HT-29 (cell line): Measurements from ENCODE around the gene DAD1. TPM values are rescaled to one million over a fixed set of nuclear protein-coding genes. Genes with fewer than 3 reads are reported as not detected.

Experiments used
- DNase-seq: peaks from one replicate; pipeline ENCODE4 v3.0.0-alpha.2; 2015; ENCODE audit warnings: low spot score
- total RNA-seq: library from RNA; depleted of rRNA; stranded (reverse); fragments of >200 nt; shearing (Covaris generic); gene quantifications from 2 replicates; pipeline ENCODE4 v1.2.3, GENCODE V29; 2014

The DAD1 gene
- total RNA-seq, 1 experiment from 2014 or later = 111 TPM

DNA sequence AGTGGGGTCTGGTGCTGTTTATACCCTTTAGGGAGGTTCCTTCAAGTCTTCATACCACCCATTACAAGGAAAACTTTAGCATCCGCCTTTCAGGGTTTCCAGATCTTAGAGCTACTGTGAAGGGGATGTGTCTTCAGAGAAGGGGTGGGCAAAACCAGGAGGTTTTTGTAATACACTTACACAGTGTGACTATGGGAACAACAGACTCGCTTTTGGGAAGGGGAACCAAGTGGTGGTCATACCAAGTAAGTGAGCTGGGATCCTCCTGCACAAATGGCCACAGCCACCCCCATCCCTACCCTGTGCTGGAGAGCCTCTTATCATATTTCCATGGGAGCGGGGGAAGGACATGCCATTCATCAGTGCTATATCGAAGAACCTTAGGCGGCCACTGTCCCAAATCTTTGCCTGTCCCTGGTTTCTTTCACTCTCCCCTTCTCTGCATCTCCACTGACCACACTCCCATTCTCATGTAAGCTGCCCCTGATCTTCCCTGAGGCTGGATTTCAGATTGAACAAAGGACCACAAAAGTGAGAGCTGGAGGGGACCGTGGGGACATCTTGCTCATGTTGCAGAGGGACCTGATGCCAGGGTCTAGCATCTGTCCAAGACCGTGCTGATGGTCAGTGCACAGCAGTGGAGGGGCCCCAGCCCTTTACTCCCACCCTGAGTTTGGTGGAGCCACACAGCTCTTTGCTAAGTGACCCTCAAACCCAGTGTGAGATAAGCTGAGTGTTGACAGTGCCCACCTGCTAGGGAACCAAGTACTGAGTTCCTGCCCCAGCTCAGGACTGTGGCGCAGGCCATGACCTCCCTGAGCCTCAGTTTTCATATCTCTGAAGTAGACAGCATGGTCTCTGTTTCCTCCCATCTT, 51.4 kb downstream of the DAD1 start:
- DNase-seq = no peak

DNA sequence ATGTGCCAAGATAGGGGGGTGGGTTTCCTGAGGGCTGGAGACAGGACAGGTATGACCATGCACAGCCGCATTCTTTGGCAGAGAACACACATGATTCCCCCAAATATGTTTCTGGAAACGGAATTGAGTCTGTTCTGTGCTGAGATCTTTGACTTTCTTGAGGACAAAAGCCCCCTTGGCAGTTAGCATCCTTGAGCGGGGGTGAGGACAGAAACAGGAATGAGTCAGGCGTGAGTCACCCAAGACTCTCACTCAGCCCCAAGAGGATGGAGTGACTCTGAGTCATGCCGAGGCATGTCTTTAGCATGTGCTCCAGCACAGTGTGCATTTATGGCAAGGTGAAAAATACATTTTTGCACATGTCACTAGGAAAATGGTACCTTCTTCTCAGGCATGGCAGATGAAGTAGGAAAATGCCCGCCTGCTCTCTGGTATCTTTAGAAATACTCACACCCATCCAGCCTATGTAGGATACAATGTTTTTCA, 52.1 kb downstream of the DAD1 start:
- peak; percentile 32 for DNase-seq

DNA sequence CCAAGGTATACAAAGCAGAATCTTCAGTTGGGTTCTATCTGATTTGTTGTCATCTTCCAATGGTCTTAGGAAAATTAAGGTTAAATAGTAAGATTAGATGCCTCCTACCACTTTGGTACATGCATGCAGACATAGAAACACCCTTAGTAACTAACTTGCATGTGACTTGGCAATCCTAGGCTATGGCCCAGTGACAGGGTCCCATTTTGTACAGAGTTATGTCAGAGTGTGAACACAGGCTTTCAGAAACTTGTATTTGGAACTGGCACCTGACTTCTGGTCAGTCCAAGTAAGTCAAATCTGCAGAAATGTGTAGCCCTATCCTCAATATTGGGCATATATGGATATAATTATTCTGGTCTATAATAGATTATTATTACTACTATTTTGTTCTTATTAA, 53.1 kb downstream of the DAD1 start:
- DNase-seq = no peak

DNA sequence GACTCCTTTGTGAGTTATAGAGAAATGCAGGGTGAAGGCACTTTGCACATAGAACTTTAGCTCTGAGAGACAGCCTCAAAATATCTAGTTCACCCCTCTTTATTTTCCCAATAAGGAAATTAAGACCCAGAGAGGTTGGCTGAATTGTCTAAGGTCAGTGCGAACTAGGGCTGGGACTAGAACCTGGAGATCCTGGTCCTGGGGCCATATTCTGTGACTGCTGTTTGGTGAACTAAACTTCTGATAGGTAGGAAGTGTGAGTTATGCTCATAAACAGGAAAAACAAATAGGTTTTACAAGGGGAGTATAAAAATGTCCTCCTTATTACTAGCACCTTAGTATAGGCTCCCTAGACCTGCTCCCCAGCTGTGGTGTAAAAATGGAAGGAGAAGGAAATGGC, 53.9 kb downstream of the DAD1 start:
- DNase-seq = no peak

DNA sequence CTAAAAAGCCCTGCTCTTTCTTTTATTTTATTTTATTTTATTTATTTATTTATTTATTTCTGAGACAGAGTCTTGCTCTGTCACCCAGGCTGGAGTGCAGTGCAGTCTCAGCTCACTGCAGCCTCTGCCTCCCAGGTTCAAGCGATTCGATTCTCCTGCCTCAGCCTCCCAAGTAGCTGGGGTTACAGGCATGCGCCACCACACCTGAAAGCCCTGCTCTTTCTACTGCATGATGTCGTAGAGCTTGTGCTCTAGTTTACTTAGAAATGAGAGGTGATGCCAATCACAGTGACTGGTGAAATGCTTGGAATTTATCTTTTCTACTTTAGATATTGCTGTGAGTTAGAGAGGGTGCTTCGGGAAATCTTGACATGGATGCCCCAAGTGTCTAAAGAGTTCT, 54.5 kb downstream of the DAD1 start:
- no peak for DNase-seq

DNA sequence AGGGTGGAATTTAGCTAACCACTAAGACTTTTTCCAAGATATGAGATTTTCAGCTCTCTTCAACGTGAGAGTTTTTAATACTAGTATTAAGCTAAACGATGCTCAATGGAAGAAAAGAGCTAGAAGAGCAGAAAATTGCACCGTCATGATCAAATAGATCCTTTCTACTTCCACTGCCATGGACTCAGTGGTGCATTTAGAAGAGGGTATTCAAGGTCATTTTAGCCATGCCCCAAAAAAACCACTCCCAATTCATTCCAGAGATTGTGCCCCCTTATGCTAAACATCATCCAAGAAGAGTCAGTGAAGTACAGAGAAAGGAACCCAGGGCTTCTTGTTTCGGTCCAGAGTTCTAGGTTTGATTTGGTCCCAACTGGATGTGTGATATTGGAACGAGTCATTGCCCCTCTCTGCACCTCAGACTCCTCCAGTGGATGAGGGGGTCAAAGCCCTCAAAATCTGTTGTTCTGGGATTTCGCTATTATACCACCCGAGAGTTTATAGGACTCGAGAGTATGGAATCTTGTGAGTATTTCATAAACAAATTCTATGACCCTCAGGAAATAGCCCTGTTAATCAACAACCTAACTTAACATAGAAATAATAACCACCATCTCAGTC, 55.2 kb downstream of the DAD1 start:
- DNase-seq = no peak

DNA sequence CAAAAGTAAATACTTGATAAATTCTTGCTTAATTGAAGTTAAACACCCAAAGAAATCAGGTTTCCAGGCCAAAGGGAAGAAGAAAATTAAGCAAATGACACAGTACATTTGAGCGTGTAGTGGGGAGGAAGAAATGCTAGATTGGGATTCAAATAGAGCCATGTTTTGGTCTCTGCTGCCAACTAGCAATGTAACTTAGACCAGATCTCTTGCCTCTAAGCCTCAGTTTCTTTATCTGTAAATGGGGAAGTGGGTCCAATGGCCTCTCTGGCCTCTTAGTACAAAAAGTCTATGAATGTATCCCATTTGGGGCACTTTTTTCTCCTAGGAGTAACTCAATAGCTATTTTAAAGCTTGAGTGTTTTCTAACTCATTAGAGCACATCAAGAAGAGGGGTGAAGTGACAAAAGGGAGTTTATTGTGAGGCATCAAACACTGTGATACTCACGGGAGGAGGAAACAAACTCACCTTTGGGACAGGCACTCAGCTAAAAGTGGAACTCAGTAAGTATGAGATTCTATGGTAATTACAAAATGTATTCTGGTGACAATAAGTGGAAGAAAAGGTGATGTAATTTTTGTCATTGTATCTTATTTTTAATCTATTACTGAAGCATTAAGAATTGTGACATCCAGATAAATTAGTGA, 55.8 kb downstream of the DAD1 start:
- no peak for DNase-seq

DNA sequence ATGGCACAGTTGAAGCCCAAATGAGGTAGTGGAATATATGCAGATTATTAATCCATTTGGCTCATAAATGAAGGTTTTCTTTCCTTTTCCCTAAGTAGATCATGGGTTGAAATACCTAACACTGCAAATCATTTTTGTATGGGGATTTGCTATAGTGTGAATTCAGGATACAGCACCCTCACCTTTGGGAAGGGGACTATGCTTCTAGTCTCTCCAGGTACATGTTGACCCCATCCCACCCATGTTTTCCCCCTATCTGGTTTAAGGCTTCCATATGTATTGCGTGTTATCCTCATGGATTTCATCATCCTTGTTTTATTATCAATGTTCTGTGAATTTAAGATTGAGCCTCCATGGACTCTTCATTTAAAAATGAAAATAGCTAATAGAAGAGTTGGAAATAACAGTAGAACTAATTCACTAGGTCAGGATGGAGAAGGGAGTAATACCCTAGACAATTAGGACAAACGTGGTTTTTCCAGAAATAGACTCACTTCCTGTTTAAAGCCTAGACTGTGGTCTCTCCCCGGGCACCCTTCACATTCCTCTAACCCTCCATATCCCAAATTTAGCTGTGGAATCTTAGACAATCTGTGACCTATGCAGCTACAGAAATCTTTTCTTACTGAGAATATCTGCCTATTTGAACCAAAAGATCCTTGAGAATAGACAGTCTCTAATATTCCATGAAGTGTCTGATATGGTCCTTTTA, 56.5 kb downstream of the DAD1 start:
- DNase-seq = no peak

DNA sequence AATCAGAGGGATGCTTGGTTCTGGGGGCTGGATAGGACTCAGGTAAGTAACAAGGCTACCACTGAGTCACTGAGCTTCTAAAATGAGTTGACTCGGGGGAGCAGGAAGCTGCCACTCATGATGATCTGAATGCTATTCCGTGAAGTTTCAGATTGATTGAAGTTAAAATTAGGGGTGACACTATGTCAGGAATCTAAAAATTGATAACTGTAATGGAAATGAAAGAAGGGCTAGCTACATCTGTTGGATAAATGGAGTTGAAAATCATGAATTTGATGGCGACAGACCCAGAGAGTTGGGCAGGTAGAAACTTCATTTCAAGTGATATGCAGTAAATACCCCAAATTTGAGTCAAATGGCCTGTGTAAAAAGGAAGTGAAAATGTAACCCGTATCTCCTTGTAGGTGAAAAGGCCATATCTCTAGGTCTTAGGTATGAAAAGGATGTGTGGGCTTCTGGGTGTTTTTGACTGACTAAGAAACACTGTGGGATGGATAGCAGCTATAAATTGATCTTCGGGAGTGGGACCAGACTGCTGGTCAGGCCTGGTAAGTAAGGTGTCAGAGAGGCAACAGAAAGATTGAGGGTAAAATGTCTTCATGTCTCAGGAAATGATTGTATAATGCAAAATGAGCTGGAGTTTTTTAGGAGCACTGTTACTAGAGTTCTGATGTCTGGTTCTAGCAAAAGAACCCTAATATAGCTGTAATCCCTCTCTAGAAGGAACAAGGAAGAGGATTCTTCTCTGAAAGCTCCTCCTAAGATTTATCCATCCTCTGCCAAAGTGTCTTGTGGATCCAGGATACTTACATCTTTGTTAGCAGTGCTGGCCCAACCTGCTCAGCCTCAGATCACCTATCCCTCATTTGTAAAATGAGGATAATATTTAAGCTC, 57.3 kb downstream of the DAD1 start:
- DNase-seq = no peak

DNA sequence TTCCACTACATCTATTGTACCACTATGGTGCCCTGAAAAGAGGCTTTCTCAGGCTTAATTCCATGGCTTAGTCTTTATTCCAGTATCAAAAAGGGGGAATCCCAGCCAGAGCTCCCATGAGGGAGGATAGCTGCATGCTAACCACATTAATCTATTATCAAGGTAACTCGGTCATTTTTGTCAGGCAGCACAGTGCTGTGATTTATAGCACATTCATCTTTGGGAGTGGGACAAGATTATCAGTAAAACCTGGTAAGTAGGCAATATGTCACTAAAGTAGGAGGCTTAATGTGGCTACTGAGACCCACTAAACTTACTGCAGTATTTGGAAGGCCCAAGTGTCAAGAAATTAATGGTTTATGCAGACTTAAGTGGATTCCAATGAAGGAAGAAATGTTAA, 58.9 kb downstream of the DAD1 start:
- DNase-seq = no peak

DNA sequence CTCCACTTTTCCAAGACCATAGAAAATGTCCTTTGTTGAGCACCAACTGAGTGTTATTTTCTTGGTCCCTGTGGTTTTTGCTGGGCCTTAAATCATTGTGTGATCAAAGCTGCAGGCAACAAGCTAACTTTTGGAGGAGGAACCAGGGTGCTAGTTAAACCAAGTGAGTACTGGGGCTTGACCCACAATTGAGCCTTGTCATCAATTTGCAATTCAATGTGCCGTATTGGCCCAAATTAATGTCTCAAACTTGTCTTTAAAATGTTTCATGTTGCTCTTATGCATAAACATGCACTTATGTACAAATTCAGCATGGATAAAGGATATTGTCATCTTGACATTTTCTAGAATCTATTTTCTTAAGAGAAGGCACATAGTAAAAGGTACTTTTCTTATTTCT, 62.3 kb downstream of the DAD1 start:
- no peak for DNase-seq

DNA sequence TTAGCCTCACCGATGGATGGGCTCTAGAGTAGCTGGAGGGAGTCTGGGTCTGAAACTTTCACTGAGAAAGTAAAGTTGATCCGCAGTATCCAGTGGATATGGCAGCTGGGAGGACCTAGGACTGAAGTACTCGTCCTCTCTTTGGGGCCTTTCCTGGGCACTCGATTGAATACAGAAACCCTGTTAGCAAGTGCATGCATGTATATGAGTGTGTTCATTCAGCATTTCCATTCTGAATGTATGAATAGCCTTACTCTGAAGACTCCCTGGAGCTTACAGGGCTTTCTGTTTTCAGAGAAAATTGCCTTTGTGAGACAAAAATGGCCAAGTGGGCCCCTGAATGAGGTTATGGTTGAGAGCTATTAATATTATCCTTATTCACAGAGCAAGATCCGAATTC, 62.8 kb downstream of the DAD1 start:
- DNase-seq = no peak

DNA sequence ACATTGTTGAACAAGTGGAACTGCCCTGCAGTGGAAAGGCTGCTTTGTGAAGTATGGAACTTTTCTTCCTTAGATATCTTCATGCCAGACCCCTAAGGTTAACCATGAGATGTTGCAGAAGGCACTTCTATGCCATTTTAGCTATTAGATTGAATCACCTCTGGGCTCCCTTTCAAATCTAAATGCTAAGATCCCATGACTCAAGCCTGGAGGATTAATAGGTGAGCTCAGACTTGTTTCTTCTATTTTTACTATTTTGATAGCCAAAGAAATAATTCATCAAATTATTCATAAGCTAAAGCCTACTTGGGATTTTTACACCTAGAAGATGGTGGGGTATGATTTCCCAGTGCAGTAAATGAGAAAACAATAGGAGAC, 64.3 kb downstream of the DAD1 start:
- no peak for DNase-seq

DNA sequence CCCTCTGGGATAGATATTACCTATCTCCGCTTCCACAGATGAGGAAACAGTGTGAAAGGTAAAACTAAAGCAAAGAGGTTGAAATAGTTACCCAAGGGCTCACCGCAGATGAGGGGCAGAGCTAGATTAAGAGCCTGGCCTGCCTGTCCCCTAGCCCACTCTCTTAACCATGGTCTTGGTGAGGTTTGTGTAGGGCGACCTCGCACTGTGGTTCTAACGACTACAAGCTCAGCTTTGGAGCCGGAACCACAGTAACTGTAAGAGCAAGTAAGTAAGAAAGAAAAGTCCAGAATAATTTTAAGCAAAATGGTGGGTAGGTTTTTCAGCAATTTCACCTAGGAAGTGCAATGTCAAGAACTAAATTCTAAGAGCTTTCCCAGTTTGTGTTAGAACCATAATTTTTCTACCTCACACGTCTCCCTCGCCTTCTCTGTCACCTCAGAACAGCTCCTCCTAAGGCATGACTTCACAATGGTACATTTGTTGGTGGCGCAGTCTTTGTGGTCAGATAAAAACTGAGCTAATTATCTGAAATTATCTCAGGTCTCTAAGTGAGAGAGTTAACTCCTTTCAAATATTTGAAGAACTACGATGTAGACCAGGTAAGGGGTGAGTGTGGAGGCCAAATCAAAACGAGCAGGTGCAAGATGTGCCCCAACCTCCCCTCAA, 64.8 kb downstream of the DAD1 start:
- DNase-seq = no peak

DNA sequence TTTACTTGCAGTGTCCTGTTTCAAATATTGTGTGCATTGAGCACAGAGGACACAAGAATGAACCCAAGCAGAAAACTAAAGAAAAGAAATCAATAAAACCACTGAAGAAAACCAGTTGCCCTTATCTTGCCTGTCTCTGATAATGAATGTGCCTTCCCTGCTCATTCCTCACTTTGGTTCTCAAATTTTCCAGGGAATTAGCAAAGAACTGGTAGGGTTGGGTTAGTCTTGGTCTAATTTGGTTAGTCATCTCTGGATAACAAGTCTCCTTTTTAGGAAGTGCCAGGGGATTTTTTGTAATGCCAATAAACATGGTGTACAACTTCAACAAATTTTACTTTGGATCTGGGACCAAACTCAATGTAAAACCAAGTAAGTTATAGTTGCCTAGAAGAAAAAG, 65.7 kb downstream of the DAD1 start:
- DNase-seq = no peak

DNA sequence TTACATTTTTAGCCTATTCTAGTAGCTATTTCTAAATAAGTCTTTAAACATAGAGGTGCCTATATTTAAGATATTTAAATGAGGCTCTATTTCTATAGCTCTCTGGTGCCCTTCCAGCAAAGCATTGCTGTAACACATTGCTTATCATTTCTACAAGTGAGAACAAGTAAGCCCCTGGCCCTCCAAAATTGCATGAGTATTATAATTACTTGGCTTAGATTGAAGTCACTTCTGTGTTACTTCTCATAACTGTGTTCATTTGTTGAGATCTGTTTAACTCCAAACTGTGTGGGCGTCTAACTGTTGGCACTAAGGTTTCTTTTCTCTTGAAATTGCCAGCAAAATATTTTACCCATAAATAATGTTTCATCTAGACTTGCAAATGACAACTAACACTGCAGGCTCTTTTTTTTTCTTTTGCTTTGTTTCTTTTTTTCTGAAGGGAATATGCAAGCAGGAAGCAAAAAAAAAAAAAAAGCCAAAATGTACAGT, 66.5 kb downstream of the DAD1 start:
- DNase-seq = no peak

DNA sequence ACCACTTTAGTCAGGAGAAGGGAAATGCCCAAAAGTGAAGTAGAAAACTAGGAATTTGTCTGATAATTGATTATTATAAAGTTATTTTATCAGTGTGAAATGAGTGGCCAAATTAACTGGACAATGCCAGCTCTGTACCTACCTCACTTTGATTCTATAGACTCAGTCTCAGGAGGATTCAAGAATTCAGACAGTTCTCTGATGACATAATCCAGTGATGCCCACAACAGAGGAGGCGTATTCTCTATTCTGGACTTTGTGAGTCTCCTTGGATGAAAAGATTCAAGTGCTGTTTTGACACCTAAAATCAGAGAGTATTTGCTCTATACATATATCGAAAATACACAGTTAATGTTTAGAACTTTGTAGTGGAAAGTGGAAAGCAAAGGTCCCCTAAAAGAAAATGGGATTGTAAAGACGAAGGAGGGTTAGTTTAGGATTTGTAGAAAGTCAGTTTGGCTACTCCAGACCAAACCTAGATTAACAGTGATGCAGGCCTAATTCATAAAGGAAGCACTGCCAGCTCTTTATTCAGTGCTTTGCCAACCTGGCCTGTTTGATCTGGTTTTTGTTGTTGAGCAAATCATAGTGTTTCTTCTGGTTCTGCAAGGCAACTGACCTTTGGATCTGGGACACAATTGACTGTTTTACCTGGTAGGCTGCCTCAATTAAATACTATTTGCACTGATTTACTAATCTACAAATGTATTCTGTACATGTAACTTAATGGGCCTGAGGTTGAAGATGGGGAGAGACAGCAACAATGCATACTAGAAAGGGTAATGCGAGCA, 67.4 kb downstream of the DAD1 start:
- no peak for DNase-seq

DNA sequence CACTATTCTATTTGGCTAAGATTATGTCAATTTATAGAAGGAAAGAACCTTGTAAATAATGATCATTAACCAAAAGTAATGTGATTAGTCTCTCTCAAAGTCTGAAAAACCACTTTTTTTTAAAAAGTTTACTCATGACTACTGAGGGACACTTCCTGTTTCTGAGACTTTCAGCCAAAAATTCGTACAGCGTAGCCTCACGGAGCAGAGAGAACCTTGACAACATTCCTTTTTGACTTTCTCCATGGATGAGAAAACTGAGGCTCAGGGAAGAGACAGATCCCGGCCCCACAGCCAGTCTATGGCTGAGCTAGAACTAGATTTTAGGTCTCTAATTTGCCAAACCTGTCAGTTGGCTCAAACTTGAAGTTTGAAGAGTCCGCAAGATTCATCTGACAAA, 68.2 kb downstream of the DAD1 start:
- no peak for DNase-seq

DNA sequence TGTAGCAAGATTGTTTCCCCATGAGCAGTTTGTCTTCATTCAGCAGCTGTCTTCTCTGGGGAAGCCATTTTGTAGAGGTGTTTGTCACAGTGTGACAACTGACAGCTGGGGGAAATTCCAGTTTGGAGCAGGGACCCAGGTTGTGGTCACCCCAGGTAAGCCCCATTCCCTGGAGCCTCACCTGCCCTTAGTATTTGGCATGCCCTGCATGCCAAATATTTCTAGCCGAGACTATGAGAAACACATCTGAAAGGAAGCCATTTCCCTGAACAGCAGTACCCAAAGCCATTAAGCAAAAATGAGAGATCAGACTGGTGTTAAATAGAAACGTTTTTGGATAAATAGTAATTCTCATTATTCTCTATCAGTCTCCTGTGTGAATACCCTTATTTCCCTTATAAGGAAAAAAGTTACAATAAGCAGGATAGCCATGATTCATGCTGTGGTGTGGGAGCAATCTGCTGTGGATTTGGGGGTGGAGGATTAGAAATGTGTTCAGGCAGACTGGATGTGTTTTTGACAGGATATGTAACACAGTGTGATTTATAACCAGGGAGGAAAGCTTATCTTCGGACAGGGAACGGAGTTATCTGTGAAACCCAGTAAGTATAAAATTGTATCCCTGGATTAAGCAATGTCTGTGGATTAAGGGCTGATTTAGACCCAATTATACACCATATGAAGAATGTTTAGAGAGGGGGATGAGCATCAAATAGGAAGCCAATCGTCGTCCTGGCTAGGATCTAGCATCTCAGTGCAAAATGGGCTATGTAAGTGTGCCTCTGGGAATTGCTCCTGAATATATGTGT, 68.9 kb downstream of the DAD1 start:
- no peak for DNase-seq
